WTC11 (cell line): ENCODE results near the gene GPR176.

Experiments
- FOXP1 ChIP-seq: sonication (generic); formaldehyde crosslinking; IDR thresholded peaks from 2 replicates; pipeline ENCODE4 v1.8.0; 2022; ENCODE audit warnings: missing genetic modification reagents, mild to moderate bottlenecking, moderate library complexity, borderline replicate concordance
- JUN ChIP-seq: sonication (generic); formaldehyde crosslinking; IDR thresholded peaks from 2 replicates; pipeline ENCODE4 v1.8.0; 2023; ENCODE audit warnings: mild to moderate bottlenecking, missing genetic modification reagents
- SMAD3 ChIP-seq: sonication (generic); formaldehyde crosslinking; IDR thresholded peaks from 2 replicates; pipeline ENCODE4 v1.8.0; 2022; ENCODE audit warnings: missing genetic modification reagents, mild to moderate bottlenecking, borderline replicate concordance
- ZBTB21 ChIP-seq: sonication (generic); formaldehyde crosslinking; IDR thresholded peaks from 2 replicates; pipeline ENCODE4 v1.8.1; 2023; ENCODE audit warnings: mild to moderate bottlenecking, missing genetic modification reagents, borderline replicate concordance
- TF ChIP-seq, protein P1 (sequence below): fragments of 200-600 bp; IDR thresholded peaks from 2 replicates; pipeline ENCODE4 v1.8.0; 2022; ENCODE audit warnings: antibody characterized with exemption
- TF ChIP-seq, protein P2 (sequence below): sonication (generic); formaldehyde crosslinking; IDR thresholded peaks from 2 replicates; pipeline ENCODE4 v1.8.0; 2022; ENCODE audit warnings: mild to moderate bottlenecking, missing genetic modification reagents
- TF ChIP-seq, protein P3 (sequence below): fragments of 250-450 bp; sonication (Bioruptor Pico); conservative IDR thresholded peaks from 2 replicates; pipeline ENCODE4 v1.9.0; 2021; ENCODE audit warnings: mild to moderate bottlenecking
- TF ChIP-seq, protein P4 (sequence below): sonication (generic); formaldehyde crosslinking; IDR thresholded peaks from 2 replicates; pipeline ENCODE4 v1.8.1; 2023; ENCODE audit warnings: mild to moderate bottlenecking, moderate library complexity, missing genetic modification reagents

DNA sequence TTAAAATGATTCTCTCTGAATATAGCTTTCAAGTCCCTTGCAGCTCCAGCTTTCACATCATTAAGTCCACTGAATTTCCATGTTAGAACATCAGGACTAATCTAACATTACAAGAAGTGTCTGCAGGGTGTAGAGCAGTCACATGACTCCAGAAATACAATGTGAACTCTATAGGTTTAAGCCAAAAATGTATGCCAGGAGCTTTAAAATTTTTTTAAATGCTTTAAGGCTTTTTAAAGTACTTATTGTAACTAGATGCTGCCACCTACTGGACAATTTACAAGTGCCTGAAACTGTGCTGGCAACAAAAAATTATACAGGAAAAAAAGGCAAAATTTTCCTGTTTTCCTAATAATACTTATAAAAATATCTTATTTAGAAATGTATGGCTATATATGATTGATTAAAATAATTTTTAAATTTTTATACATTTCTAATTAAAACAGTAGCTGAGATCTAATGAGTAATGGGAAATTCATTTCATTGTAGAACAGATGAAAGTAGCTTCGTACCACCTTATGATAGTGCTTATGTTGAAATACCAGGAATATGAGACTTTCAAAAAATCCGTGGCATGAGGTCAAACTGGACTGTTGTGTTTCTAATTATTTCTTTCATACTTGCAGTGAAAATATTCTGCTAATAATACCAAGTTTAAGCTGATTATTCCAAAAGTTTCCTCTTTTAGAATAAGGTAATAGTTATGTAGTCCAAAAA, 163.1 kb downstream of the GPR176 start:
- no peak for TF ChIP-seq SMAD3 (CRISPR knock-in tag)
- TF ChIP-seq JUN, result no peak
- TF ChIP-seq, protein P1, sequence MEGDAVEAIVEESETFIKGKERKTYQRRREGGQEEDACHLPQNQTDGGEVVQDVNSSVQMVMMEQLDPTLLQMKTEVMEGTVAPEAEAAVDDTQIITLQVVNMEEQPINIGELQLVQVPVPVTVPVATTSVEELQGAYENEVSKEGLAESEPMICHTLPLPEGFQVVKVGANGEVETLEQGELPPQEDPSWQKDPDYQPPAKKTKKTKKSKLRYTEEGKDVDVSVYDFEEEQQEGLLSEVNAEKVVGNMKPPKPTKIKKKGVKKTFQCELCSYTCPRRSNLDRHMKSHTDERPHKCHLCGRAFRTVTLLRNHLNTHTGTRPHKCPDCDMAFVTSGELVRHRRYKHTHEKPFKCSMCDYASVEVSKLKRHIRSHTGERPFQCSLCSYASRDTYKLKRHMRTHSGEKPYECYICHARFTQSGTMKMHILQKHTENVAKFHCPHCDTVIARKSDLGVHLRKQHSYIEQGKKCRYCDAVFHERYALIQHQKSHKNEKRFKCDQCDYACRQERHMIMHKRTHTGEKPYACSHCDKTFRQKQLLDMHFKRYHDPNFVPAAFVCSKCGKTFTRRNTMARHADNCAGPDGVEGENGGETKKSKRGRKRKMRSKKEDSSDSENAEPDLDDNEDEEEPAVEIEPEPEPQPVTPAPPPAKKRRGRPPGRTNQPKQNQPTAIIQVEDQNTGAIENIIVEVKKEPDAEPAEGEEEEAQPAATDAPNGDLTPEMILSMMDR, result peak; percentile 53
- TF ChIP-seq, protein P2, sequence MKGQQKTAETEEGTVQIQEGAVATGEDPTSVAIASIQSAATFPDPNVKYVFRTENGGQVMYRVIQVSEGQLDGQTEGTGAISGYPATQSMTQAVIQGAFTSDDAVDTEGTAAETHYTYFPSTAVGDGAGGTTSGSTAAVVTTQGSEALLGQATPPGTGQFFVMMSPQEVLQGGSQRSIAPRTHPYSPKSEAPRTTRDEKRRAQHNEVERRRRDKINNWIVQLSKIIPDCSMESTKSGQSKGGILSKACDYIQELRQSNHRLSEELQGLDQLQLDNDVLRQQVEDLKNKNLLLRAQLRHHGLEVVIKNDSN (CRISPR knock-in tag), result no peak
- TF ChIP-seq FOXP1 (CRISPR knock-in tag), result no peak
- TF ChIP-seq, protein P3, sequence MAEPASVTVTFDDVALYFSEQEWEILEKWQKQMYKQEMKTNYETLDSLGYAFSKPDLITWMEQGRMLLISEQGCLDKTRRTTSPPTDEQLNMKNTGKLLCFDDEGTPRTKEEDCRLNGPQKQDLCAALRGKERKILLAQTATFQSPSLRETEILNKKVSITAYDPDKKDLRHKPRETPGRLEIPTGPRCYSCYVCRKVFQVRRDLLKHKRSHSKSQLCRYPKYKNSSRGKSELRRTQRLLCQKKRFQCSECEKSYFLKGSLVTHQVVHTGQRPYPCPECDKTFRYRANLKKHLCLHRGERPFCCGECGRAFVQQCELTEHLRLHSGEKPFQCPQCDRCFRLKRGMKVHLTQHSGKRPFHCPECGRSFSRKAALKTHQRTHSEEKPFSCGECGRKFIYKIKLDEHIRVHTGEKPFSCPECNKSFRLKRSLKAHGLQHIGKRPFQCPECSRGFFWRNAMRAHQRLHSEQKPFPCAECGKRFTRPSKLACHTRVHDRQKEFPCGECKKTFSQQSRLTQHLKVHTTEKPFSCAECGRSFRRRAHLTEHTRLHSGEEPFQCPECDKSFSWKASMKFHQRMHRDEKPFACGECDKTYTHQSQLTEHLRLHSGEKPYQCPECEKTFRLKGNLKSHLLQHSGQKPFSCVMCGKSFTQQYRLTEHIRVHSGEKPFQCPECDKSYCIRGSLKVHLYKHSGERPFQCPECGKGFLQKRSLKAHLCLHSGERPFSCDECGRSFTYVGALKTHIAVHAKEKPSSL (CRISPR knock-in tag), result no peak
- TF ChIP-seq, protein P4, sequence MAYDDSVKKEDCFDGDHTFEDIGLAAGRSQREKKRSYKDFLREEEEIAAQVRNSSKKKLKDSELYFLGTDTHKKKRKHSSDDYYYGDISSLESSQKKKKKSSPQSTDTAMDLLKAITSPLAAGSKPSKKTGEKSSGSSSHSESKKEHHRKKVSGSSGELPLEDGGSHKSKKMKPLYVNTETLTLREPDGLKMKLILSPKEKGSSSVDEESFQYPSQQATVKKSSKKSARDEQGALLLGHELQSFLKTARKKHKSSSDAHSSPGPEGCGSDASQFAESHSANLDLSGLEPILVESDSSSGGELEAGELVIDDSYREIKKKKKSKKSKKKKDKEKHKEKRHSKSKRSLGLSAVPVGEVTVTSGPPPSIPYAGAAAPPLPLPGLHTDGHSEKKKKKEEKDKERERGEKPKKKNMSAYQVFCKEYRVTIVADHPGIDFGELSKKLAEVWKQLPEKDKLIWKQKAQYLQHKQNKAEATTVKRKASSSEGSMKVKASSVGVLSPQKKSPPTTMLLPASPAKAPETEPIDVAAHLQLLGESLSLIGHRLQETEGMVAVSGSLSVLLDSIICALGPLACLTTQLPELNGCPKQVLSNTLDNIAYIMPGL, result no peak
- no peak for TF ChIP-seq ZBTB21 (CRISPR knock-in tag)
